Vagina (tissue), 2 donors: ENCODE results near the gene PLA2G4A. TPM values are rescaled to one million over a fixed set of nuclear protein-coding genes. Genes with fewer than 3 reads are reported as not detected.

Experiments
- DNase-seq, 2 donors: peaks; one replicate each; pipeline ENCODE4 v3.0.0-alpha.2; 2017; ENCODE audit errors: extremely low spot score in 2 of 2
- H3K27ac ChIP-seq: fragments of 200-600 bp; sonication (generic); one replicate; pipeline ENCODE4 v1.5.1; 2019
- H3K27me3 ChIP-seq: fragments of 200-600 bp; sonication (generic); one replicate; pipeline ENCODE4 v1.5.1; 2019
- H3K36me3 ChIP-seq, 2 donors: fragments of 200-600 bp; sonication (generic); one replicate each; pipeline ENCODE4 v1.5.1; 2017 to 2019
- H3K4me1 ChIP-seq: fragments of 200-600 bp; sonication (generic); one replicate; pipeline ENCODE4 v1.5.1; 2019
- H3K4me3 ChIP-seq, 2 donors: fragments of 200-600 bp; sonication (generic); 1 replicate in 1 of 2; 2 replicates in 1 of 2; pipeline ENCODE4 v1.5.1; 2016 to 2019
- H3K9me3 ChIP-seq: fragments of 200-600 bp; sonication (generic); one replicate; pipeline ENCODE4 v1.5.1; 2019
- POLR2A ChIP-seq, 2 donors: fragments of 450-650 bp; IDR thresholded peaks; one replicate each; pipeline ENCODE4 v1.6.1; 2017; ENCODE audit warnings: antibody characterized with exemption in 2 of 2, mild to moderate bottlenecking in 2 of 2, moderate library complexity in 2 of 2
- POLR2AphosphoS5 ChIP-seq, 2 donors: sonication (generic); formaldehyde crosslinking; IDR thresholded peaks; one replicate each; pipeline ENCODE4 v1.9.0; 2017; ENCODE audit warnings: antibody characterized with exemption in 2 of 2, mild to moderate bottlenecking in 2 of 2, low read depth in 1 of 2; ENCODE audit not compliant: insufficient read depth in 1 of 2
- intact Hi-C: fragments of 100-400 bp; cut with DNase I; formaldehyde crosslinking; loops from one replicate; pipeline ENCODE4 v1.15.1; 2023
- total RNA-seq: library from RNA; depleted of rRNA; stranded (reverse); fragments of >200 nt; gene quantifications from one replicate; pipeline ENCODE4 v1.2.3, GENCODE V29; 2016
- TF ChIP-seq, protein P1 (sequence below), 3 experiments: fragments of 450-650 bp in 2 of 3; fragments of 200-600 bp in 1 of 3; sonication (generic) in 1 of 3; IDR thresholded peaks; one replicate each; pipeline ENCODE4 v1.5.1; 2017 to 2019; ENCODE audit warnings: antibody characterized with exemption in 3 of 3, mild to moderate bottlenecking in 2 of 3, moderate library complexity in 2 of 3

PLA2G4A gene
- total RNA-seq, 1 donor from 2014 or later: 12.5 TPM

DNA sequence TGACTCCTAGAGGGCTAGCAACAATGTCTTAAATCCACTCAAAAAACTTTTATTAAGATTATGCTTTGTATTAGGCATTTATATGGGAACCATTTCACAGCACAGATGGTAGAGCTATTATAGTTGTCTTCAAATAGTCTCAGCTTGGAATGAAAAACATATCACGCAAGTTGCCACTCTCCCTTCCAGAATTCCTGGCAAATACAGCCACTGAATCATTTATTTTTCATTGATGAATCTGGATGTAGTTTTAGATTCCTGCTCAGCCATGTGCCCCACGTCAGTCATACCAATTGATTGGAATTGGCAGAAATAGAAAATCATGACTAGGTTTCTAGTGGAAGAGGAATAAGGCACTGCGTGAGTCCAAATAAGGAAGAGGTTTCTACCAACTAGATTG is 165.2 kb downstream of the PLA2G4A start:
- intact Hi-C loops: no loop called here

DNA sequence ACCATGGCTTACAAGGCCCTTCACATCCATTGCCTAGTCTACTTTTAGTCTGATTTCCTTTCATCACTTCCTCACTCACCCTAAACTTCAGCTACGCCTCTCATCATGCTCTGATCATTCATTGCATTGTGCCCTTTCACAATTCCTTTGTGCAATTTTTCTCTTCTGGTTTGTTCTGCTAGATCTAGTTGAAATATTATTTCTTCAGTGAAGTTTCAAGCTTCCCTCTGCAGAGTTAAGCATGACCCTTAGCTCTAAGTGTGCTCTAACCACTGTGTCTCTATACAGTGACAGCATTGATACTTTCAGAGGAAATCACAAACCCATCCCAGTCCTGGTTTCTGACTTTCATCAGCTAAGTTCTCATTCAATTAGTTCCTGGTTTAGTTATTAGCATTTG is 166.1 kb downstream of the PLA2G4A start:
- DNase-seq: no peak
- H3K4me3 ChIP-seq: no peak overlapping the region
- no peak overlapping the region for H3K27ac ChIP-seq
- no peaks in the 10 kb centered on the region for H3K9me3 ChIP-seq
- no peaks in the 10 kb centered on the region for H3K4me1 ChIP-seq
- intact Hi-C loops: no loop called here
- no peaks in the 10 kb centered on the region for H3K27me3 ChIP-seq
- no peaks in the 10 kb centered on the region for H3K36me3 ChIP-seq
- TF ChIP-seq POLR2A (IDR thresholded peaks at IDR 0.05): no peak
- TF ChIP-seq POLR2AphosphoS5 (IDR thresholded peaks at IDR 0.05; ENCODE audit: insufficient read depth in 1 of 2, low read depth in 1 of 2): no peak
- TF ChIP-seq, protein P1, sequence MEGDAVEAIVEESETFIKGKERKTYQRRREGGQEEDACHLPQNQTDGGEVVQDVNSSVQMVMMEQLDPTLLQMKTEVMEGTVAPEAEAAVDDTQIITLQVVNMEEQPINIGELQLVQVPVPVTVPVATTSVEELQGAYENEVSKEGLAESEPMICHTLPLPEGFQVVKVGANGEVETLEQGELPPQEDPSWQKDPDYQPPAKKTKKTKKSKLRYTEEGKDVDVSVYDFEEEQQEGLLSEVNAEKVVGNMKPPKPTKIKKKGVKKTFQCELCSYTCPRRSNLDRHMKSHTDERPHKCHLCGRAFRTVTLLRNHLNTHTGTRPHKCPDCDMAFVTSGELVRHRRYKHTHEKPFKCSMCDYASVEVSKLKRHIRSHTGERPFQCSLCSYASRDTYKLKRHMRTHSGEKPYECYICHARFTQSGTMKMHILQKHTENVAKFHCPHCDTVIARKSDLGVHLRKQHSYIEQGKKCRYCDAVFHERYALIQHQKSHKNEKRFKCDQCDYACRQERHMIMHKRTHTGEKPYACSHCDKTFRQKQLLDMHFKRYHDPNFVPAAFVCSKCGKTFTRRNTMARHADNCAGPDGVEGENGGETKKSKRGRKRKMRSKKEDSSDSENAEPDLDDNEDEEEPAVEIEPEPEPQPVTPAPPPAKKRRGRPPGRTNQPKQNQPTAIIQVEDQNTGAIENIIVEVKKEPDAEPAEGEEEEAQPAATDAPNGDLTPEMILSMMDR (IDR thresholded peaks at IDR 0.05): no peak

More for the DNA sequence above, 165.2 kb downstream of the PLA2G4A start:
- no peak overlapping the region for H3K27ac ChIP-seq
- TF ChIP-seq, protein P1 (IDR thresholded peaks at IDR 0.05): no peak
- TF ChIP-seq POLR2A (IDR thresholded peaks at IDR 0.05): no peak
- TF ChIP-seq POLR2AphosphoS5 (IDR thresholded peaks at IDR 0.05; ENCODE audit: insufficient read depth in 1 of 2, low read depth in 1 of 2): no peak
- H3K27me3 ChIP-seq: no peaks in the 10 kb centered on the region
- H3K4me1 ChIP-seq: no peaks in the 10 kb centered on the region
- no peaks in the 10 kb centered on the region for H3K36me3 ChIP-seq
- no peak for DNase-seq
- H3K9me3 ChIP-seq: no peaks in the 10 kb centered on the region
- no peak overlapping the region for H3K4me3 ChIP-seq

DNA sequence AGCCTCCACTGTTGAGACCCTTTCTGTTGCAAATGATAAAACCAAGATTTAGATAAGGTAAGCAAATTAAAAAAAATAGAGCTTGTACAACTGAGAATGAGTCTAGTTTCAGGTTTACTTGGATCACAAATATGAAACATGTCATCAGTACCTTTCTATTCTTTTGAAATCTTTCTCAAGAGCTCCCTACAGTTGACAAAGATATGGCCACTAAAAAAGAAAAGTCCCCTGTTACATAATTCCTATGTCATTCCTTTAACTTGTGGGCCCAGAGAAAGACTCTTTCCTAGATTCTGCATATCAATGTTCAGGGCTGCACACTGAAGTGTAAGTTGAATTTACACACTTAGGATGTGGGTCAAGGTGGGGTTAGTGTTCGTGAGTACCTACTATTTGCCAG is 168.1 kb downstream of the PLA2G4A start:
- no peaks in the 10 kb centered on the region for H3K4me1 ChIP-seq
- no peak overlapping the region for H3K4me3 ChIP-seq
- no peak for DNase-seq
- intact Hi-C loops: no loop called here
- no peaks in the 10 kb centered on the region for H3K9me3 ChIP-seq
- TF ChIP-seq, protein P1 (IDR thresholded peaks at IDR 0.05): no peak
- TF ChIP-seq POLR2AphosphoS5 (IDR thresholded peaks at IDR 0.05; ENCODE audit: insufficient read depth in 1 of 2, low read depth in 1 of 2): no peak
- no peak for TF ChIP-seq POLR2A (IDR thresholded peaks at IDR 0.05)
- H3K27me3 ChIP-seq: no peaks in the 10 kb centered on the region
- H3K36me3 ChIP-seq: no peaks in the 10 kb centered on the region
- H3K27ac ChIP-seq: no peak overlapping the region

DNA sequence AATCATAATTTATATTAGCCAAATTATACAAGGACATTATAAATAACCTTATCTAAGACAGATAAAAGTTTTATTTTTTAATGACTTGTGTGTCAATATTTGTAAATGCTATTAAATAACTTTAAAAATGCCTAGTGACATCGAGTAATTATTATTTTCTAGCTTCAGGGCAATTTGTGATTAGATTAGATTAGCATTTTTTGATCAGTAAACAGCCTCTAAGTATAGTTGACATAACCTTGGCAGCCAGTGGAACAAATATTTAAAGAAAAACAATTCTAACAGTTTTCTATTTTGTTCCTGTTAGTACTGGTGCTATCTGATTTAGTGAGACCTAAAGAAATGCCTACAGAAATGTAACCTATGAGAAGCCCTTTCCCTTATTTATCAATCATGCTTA is 169.1 kb downstream of the PLA2G4A start:
- H3K4me1 ChIP-seq: no peaks in the 10 kb centered on the region
- intact Hi-C loops: no loop called here

DNA sequence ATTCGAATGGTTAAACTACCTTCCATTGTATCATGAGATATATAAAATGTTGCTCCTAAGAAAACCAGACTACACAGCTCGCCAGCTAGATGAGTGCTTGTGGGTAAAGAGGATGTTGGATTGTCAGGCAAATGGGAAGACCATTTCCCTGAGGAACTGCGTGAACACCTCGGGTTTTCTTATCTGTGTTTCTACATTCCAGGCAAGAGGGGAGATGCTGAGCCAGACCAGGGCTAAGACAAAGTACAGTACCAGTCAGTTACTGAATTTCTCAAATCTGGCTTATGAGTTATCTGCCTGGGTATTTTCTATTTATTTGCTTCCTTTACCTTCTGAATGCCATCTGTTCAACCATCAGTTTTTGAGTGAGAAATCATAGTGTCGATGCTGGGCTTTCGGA is 170.8 kb downstream of the PLA2G4A start:
- Histone ChIP-seq H3K27ac (no peak overlapping the region), H3K27me3 (no peaks in the 10 kb centered on the region), H3K4me3 (no peak overlapping the region), H3K36me3 (no peaks in the 10 kb centered on the region), H3K9me3 (no peaks in the 10 kb centered on the region), H3K4me1 (no peaks in the 10 kb centered on the region)
- no peak for DNase-seq
- no peak for TF ChIP-seq POLR2A (IDR thresholded peaks at IDR 0.05)
- TF ChIP-seq POLR2AphosphoS5 (IDR thresholded peaks at IDR 0.05; ENCODE audit: insufficient read depth in 1 of 2, low read depth in 1 of 2): no peak
- TF ChIP-seq, protein P1 (IDR thresholded peaks at IDR 0.05): no peak
- intact Hi-C loops: no loop called here

More for the DNA sequence above, 169.1 kb downstream of the PLA2G4A start:
- Histone ChIP-seq H3K9me3 (no peaks in the 10 kb centered on the region), H3K36me3 (no peaks in the 10 kb centered on the region), H3K27ac (no peak overlapping the region), H3K4me3 (no peak overlapping the region), H3K27me3 (no peaks in the 10 kb centered on the region)
- TF ChIP-seq POLR2A (IDR thresholded peaks at IDR 0.05) (no peak), POLR2AphosphoS5 (IDR thresholded peaks at IDR 0.05; ENCODE audit: insufficient read depth in 1 of 2, low read depth in 1 of 2) (no peak)
- TF ChIP-seq, protein P1 (IDR thresholded peaks at IDR 0.05): no peak
- no peak for DNase-seq
